K562 (cell line): Measurements from ENCODE around the gene VKORC1. TPM values are rescaled to one million over a fixed set of nuclear protein-coding genes. Genes with fewer than 3 reads are reported as not detected.

Experiments used
- ARID3A ChIP-seq: IDR thresholded peaks from 2 replicates; pipeline ENCODE4 v1.6.1; 2012; ENCODE audit warnings: low read depth, low read length, improper control_type of control experiment, borderline replicate concordance
- CBX2 ChIP-seq: fragments of 200-600 bp; sonication (generic); IDR thresholded peaks from one replicate; pipeline ENCODE4 v1.6.1; 2012; ENCODE audit warnings: mild to moderate bottlenecking, low read length, inconsistent platforms; ENCODE audit not compliant: insufficient read depth, poor library complexity, severe bottlenecking
- CHCHD3 ChIP-seq: fragments of 250-450 bp; sonication (Bioruptor Pico); IDR thresholded peaks from 2 replicates; pipeline ENCODE4 v2.1.2; 2022; ENCODE audit warnings: mild to moderate bottlenecking
- FOXJ2 ChIP-seq: fragments of 200-800 bp; sonication (Bioruptor generic); IDR thresholded peaks from 2 replicates; pipeline ENCODE4 v1.6.1; 2016; ENCODE audit warnings: missing genetic modification characterization, missing compliant biosample characterization
- GMEB1 ChIP-seq: fragments of 250-450 bp; sonication (Bioruptor Pico); IDR thresholded peaks from 2 replicates; pipeline ENCODE4 v1.4.0; 2020; ENCODE audit warnings: mild to moderate bottlenecking
- JUND ChIP-seq, 2 experiments: IDR thresholded peaks; 2 replicates in 1 of 2; 3 replicates in 1 of 2; pipeline ENCODE4 v1.6.1; 2011; ENCODE audit warnings: borderline replicate concordance in 2 of 2, low read depth in 2 of 2, low read length in 2 of 2, improper control_type of control experiment in 1 of 2, missing biosample characterization in 1 of 2, missing genetic modification characterization in 1 of 2, missing genetic modification reagents in 1 of 2
- KDM4B ChIP-seq, 2 experiments: fragments of 450-650 bp in 1 of 2; sonication (generic) in 1 of 2; IDR thresholded peaks; 2 replicates each; pipeline ENCODE4 v1.6.1; 2016 to 2017; ENCODE audit warnings: borderline replicate concordance in 2 of 2, antibody characterized with exemption in 1 of 2, low read depth in 1 of 2, mild to moderate bottlenecking in 1 of 2
- MAZ ChIP-seq, 2 experiments: fragments of 450-650 bp in 1 of 2; sonication (generic) in 1 of 2; formaldehyde crosslinking; IDR thresholded peaks in 1 of 2; conservative IDR thresholded peaks in 1 of 2; 2 replicates each; pipeline versions ENCODE4 v1.4.0 to v1.5.0; 2020; ENCODE audit warnings: mild to moderate bottlenecking in 1 of 2, missing genetic modification reagents in 1 of 2
- NR2F6 ChIP-seq: fragments of 450-650 bp; formaldehyde crosslinking; IDR thresholded peaks from 2 replicates; pipeline ENCODE4 v1.4.0; 2020; ENCODE audit warnings: mild to moderate bottlenecking
- PURB ChIP-seq: sonication (generic); formaldehyde crosslinking; IDR thresholded peaks from 2 replicates; pipeline ENCODE4 v1.9.0; 2021; ENCODE audit warnings: low read depth, mild to moderate bottlenecking, missing genetic modification reagents
- STAT6 ChIP-seq: sonication (generic); formaldehyde crosslinking; IDR thresholded peaks from 2 replicates; pipeline ENCODE4 v1.8.1; 2023; ENCODE audit warnings: mild to moderate bottlenecking, missing genetic modification reagents
- TRIM28 ChIP-seq: fragments of 450-650 bp; IDR thresholded peaks from 2 replicates; pipeline ENCODE4 v1.6.1; 2017
- ZBTB49 ChIP-seq: sonication (generic); formaldehyde crosslinking; IDR thresholded peaks from 2 replicates; pipeline ENCODE4 v1.8.0; 2022; ENCODE audit warnings: missing genetic modification reagents, mild to moderate bottlenecking, borderline replicate concordance
- ZEB2 ChIP-seq: fragments of 450-650 bp; IDR thresholded peaks from 2 replicates; pipeline ENCODE4 v1.6.1; 2016
- ZNF124 ChIP-seq: sonication (generic); formaldehyde crosslinking; IDR thresholded peaks from 2 replicates; pipeline ENCODE4 v1.8.1; 2022; ENCODE audit warnings: missing genetic modification reagents
- ZNF184 ChIP-seq: sonication (generic); formaldehyde crosslinking; IDR thresholded peaks from 2 replicates; pipeline ENCODE4 v1.5.0; 2020; ENCODE audit warnings: missing genetic modification reagents
- ZNF586 ChIP-seq: fragments of 450-650 bp; formaldehyde crosslinking; conservative IDR thresholded peaks from 2 replicates; pipeline ENCODE4 v1.4.0; 2020; ENCODE audit warnings: mild to moderate bottlenecking, moderate library complexity
- polyA plus RNA-seq, 8 experiments: library from polyadenylated mRNA; depleted of rRNA in 4 of 8; stranded (reverse) in 5 of 8; unstranded in 3 of 8; fragments of >200 nt; fragmentation: Nextera tagmentation in 2 of 8; fragmentation: Illumina TruSeq in 1 of 8; extraction: Ambion mirVana in 2 of 8; extraction: Trizol in 1 of 8; gene quantifications; 2 replicates each; pipeline versions ENCODE4 v1.2.1 to v1.2.3, GENCODE V29; 2011 to 2014; ENCODE audit warnings: inconsistent platforms in 1 of 8, missing spikeins in 1 of 8
- total RNA-seq, 7 experiments: library from RNA; depleted of rRNA in 6 of 7; stranded (reverse); fragments of >200 nt in 6 of 7; fragmentation: Illumina TruSeq in 2 of 7; extraction: Trizol in 2 of 7; gene quantifications; 2 replicates each; pipeline versions ENCODE4 v1.2.1 to v1.2.3, GENCODE V29; 2011 to 2021; ENCODE audit warnings: low replicate concordance in 1 of 7

Gene VKORC1
- total and polyA plus RNA-seq, 9 of the 15 experiments (the other 6 are each of a cell fraction or from before 2014, with no cell fraction given), result 30.0 to 119 (median 62.1) TPM

- TF ChIP-seq CBX2 (no peak), TRIM28 (no peak), PURB (CRISPR knock-in tag) (no peak), GMEB1 (peak; percentile 54; the same call in 1 of the 2 replicates), JUND (IDR thresholded peaks at IDR 0.05; ENCODE audit: borderline replicate concordance, low read depth, low read length) (peak; percentile 38; the same call in 1 of the 2 replicates), JUND (tag; IDR thresholded peaks at IDR 0.05; ENCODE audit: borderline replicate concordance, low read depth, low read length) (no peak), ARID3A (0 out of 2 replicates have a peak, but pooled peaks have one; percentile 2), ZEB2 (no peak), CHCHD3 (no peak), ZBTB49 (CRISPR knock-in tag) (no peak), NR2F6 (CRISPR knock-in tag) (no peak), ZNF586 (CRISPR knock-in tag) (no peak), STAT6 (CRISPR knock-in tag) (no peak), MAZ (CRISPR knock-in tag; conservative IDR thresholded peaks at IDR 0.05 in 1 of 2, IDR thresholded peaks at IDR 0.05 in 1 of 2) (peak; percentile 98 to 100), ZNF184 (CRISPR knock-in tag) (no peak), KDM4B (IDR thresholded peaks at IDR 0.05; ENCODE audit: borderline replicate concordance in 2 of 2, low read depth in 1 of 2) (no peak), ZNF124 (no peak), FOXJ2 (tag) (0 out of 2 replicates have a peak, but pooled peaks have one; percentile 10)
Measured at GRCh38 chr16:31073142-31073969, 21.2 kb downstream of the VKORC1 start (continued).
